GM06990 (cell line): ENCODE results near the gene SLC35F3.

Experiments used
- DNase-seq: peaks from one replicate; pipeline ENCODE4 v3.0.0-alpha.2; 2011; ENCODE audit not compliant: insufficient read length; ENCODE audit errors: extremely low read depth
- H3K27me3 ChIP-seq: replicated peaks from 2 replicates; pipeline ENCODE4 v1.6.0; 2011; ENCODE audit warnings: low read length; ENCODE audit not compliant: control insufficient read depth, insufficient read depth
- H3K36me3 ChIP-seq: 2 replicates; pipeline ENCODE4 v1.5.1; 2011; ENCODE audit warnings: low read length; ENCODE audit not compliant: control insufficient read depth, insufficient read depth
- H3K4me3 ChIP-seq: replicated peaks from 2 replicates; pipeline ENCODE4 v1.5.1; 2011; ENCODE audit warnings: low read depth, mild to moderate bottlenecking, control low read depth, low read length
- CTCF ChIP-seq: IDR thresholded peaks from 2 replicates; pipeline ENCODE4 v1.5.1; 2011; ENCODE audit warnings: low read length, control low read depth, mild to moderate bottlenecking, inconsistent platforms; ENCODE audit not compliant: insufficient read depth, poor library complexity, severe bottlenecking

SLC35F3 gene

DNA sequence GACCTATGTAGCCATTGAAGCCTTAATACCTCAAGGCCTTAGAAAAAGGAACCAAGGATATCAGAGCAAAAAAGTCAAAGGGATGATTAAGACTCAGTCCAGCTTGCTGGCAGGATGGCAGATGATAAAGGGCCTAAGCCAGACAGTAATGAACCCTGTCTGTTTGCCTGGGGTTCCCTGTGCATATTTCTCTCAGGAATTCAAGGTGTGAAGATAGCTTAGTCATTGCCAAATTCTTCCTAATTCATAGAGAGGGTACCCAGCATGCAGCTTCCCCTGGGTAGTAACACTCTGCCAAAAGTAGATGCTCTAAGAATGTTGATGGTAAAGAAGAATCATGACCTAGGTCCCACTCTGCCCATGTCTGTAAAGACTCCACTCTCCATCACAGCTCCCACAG is 258.2 kb downstream of the SLC35F3 start:
- no peak for TF ChIP-seq CTCF
- Histone ChIP-seq H3K36me3 (no peaks in the 10 kb centered on the region), H3K27me3 (no peaks in the 10 kb centered on the region; the same call in 1 of the 2 replicates), H3K4me3 (no peak overlapping the region)
- no peak for DNase-seq

DNA sequence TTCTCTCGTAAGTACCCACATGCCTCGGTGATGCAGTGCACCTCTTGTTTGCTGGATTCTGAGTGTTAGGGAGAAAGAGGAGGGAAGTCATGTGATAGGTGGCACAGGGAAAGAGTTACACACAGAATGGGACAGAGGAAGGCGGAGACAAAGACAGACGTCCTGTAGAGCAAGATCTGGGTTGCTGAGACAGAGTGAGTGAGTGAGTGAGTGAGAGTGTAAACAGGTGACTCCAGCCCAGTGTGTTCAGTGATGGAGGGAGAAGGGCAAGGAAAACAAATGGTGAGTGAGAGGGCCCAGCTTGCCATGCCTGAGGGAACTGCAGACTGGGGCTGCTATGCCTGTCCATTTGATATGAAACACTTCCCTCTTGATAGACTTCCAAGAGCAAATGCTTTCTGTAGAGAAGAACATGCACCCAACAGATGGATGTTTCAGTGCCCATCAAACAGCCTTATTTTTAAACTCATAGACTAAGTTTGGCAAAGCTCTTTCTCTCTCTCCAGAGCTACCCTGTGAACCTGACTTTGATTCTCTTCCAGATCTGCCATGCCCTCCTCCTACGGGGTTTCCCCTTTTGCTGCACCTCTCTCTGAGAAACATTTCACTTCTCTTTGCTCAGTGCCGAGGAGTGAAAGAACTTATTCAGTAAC is 258.9 kb downstream of the SLC35F3 start:
- Histone ChIP-seq H3K27me3 (no peaks in the 10 kb centered on the region; the same call in 1 of the 2 replicates), H3K4me3 (no peak overlapping the region), H3K36me3 (no peaks in the 10 kb centered on the region)
- TF ChIP-seq CTCF = no peak
- no peak for DNase-seq

GRCh38 chr1:234164098-234164709 is 259.7 kb downstream of the SLC35F3 start:
- H3K27me3 ChIP-seq = no peaks in the 10 kb centered on the region; the same call in 1 of the 2 replicates
- no peak for TF ChIP-seq CTCF
- no peak overlapping the region for H3K4me3 ChIP-seq
- DNase-seq = no peak
- H3K36me3 ChIP-seq = no peaks in the 10 kb centered on the region

GRCh38 chr1:234168061-234168724 is 263.7 kb downstream of the SLC35F3 start:
- H3K27me3 ChIP-seq = no peaks in the 10 kb centered on the region; the same call in 1 of the 2 replicates
- no peak overlapping the region for H3K4me3 ChIP-seq
- H3K36me3 ChIP-seq = no peaks in the 10 kb centered on the region
- no peak for DNase-seq
- no peak for TF ChIP-seq CTCF

DNA sequence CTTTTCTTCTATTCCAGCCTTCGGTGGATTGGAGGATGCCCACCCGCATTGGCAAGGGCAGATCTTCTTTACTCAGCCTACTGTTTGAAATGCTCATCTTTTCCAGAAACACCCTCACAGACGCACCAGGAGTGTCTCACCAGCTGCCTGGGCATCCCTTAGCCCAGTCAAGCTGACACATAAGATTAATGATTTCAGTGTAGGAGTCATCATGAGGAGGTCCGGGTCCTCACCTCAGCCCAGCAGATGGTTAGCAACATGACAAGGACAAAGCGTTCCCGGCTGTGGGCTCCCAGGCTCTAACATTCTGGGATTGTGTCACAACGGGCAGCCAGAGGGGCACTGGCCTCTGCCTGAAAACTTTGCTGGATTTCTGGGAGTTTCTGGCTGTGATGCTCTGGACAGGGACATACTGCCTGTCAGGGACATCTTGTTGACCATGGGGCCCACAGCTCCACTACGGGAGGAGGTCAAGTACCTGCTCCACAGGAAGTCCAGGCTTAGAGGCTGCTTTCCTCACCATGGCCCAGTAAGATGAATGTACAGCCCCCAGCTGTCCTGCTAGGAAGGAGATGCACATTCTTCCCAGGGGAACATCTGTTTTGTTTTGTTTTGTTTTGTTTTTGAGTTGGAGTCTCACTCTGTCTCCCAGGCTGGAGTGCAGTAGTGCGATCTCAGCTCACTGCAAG is 264.8 kb downstream of the SLC35F3 start:
- TF ChIP-seq CTCF = no peak
- Histone ChIP-seq H3K36me3 (no peaks in the 10 kb centered on the region), H3K4me3 (no peak overlapping the region), H3K27me3 (no peaks in the 10 kb centered on the region)
- no peak for DNase-seq
